T-helper 1 cell (primary cell): ENCODE data around the gene EIF4G1.
"Not testable (repeated sequence)": the region's sequence is repeated elsewhere in the genome, so short reads cannot be mapped to it uniquely, and the experiment has no call there.

Experiments
- DNase-seq, 5 donors: peaks; one replicate each; pipeline ENCODE4 v3.0.0-alpha.2; 2012 to 2020

Gene EIF4G1

GRCh38 chr3:184335661-184336546 lies 21.5 kb downstream of the EIF4G1 start:
- peak; percentile 68 to 85 (median 80) for DNase-seq

- no peak for DNase-seq
These were observed 22.4 kb downstream of the EIF4G1 start for GRCh38 chr3:184336547-184337398.

- DNase-seq, result no peak
These were observed 23.0 kb downstream of the EIF4G1 start, which contains the start of gene FAM131A for GRCh38 chr3:184337399-184337714. TSS of gene FAM131A (plus strand) at chr3:184337600. CDS start at chr3:184337631, 31 bp downstream.

- DNase-seq, result no peak
These were observed 23.6 kb downstream of the EIF4G1 start for GRCh38 chr3:184337981-184338380.

GRCh38 chr3:184338511-184338945 lies 24.1 kb downstream of the EIF4G1 start:
- DNase-seq, result peak in 1 of 5 donors; percentile 17

GRCh38 chr3:184339001-184339400 lies 24.6 kb downstream of the EIF4G1 start:
- DNase-seq, result no peak

GRCh38 chr3:184339451-184340135 lies 25.2 kb downstream of the EIF4G1 start:
- DNase-seq, result not testable (repeated sequence)

- no peak for DNase-seq
These were observed 27.5 kb downstream of the EIF4G1 start for GRCh38 chr3:184341925-184342324.

GRCh38 chr3:184343200-184343876 lies 28.9 kb downstream of the EIF4G1 start:
- no peak for DNase-seq

GRCh38 chr3:184344579-184345316 lies 30.3 kb downstream of the EIF4G1 start:
- no peak for DNase-seq

GRCh38 chr3:184345317-184346144 lies 31.1 kb downstream of the EIF4G1 start:
- no peak for DNase-seq

GRCh38 chr3:184346480-184347190 lies 32.2 kb downstream of the EIF4G1 start:
- no peak for DNase-seq

- DNase-seq, result no peak
These were observed 33.1 kb downstream of the EIF4G1 start for GRCh38 chr3:184347321-184348056.

- no peak for DNase-seq
These were observed 33.6 kb downstream of the EIF4G1 start for GRCh38 chr3:184348057-184348382.

- DNase-seq, result no peak
These were observed 35.4 kb downstream of the EIF4G1 start for GRCh38 chr3:184349563-184350470.

- no peak for DNase-seq
These were observed 36.2 kb downstream of the EIF4G1 start for GRCh38 chr3:184350618-184351017.

GRCh38 chr3:184351511-184352148 lies 37.2 kb downstream of the EIF4G1 start:
- DNase-seq, result no peak
